Lower leg skin (tissue), 3 donors: Measurements from ENCODE around the gene ELF4.

Experiments
- CTCF ChIP-seq, 3 donors: fragments of 450-650 bp; IDR thresholded peaks; one replicate each; pipeline ENCODE4 v1.5.1; 2016; ENCODE audit warnings: antibody characterized with exemption in 3 of 3, mild to moderate bottlenecking in 3 of 3, moderate library complexity in 2 of 3
- POLR2A ChIP-seq, 2 donors: fragments of 450-650 bp; IDR thresholded peaks; one replicate each; pipeline ENCODE4 v1.6.1; 2016 to 2017; ENCODE audit warnings: antibody characterized with exemption in 2 of 2, mild to moderate bottlenecking in 1 of 2, moderate library complexity in 1 of 2

- no peak for TF ChIP-seq CTCF (IDR thresholded peaks at IDR 0.05)
- TF ChIP-seq POLR2A (IDR thresholded peaks at IDR 0.05), result no peak
Observed at GRCh38 chrX:130072345-130072740, 38.0 kb downstream of the ELF4 start.
